HG03159 (cell line): Measurements from ENCODE around the gene MIXL1.

ENCODE experiments used
- ATAC-seq: cut with Tn5 transposase; IDR thresholded peaks from one replicate; pipeline ENCODE4 v1.9.1; 2021; ENCODE audit warnings: mild to moderate bottlenecking, moderate library complexity; ENCODE audit not compliant: unreplicated experiment

MIXL1 gene

DNA sequence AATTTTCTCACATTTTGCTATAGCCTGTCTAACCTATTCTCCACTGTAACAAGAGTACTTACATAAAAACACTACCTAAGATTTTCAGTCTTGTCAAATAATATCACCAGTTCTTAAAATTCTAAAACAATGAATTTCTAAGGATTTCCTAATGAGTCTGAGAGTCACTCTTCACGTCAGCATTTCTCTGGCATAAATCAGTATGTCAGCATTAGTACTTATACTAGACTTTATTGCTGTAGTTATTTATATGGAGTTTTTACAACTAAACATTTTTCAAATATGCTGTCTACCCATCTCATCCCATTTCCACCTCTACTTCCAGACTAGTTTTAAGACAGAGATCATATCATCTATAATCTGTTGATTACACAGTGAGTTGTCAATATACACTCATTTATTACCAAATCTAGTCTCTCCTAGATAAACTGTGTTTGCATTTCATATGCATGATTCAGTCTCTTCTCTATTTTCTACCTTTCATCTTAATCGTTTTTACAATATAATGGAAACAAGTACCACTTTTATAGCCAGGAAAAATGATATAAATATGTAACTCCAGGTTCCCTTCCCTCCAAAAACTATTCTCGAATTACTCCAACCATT is 52.7 kb downstream of the MIXL1 start:
- ATAC-seq: no peak
